GOT3 (cell line): ENCODE results near the gene NAIF1.
"Not testable (repeated sequence)": the region's sequence is repeated elsewhere in the genome, so short reads cannot be mapped to it uniquely, and the experiment has no call there.

ENCODE experiments used
- DNase-seq: peaks from one replicate; lab custom pipeline; 2025; ENCODE audit warnings: mixed read lengths; lab: John Stamatoyannopoulos, UW

Gene NAIF1

GRCh38 chr9:128066713-128067644 lies at the start of gene NAIF1:
Gene NAIF1, minus strand, starts transcription at chr9:128067320. Its CDS starts 219 bp downstream, at chr9:128067101.
- DNase-seq: peak; percentile 77

DNA sequence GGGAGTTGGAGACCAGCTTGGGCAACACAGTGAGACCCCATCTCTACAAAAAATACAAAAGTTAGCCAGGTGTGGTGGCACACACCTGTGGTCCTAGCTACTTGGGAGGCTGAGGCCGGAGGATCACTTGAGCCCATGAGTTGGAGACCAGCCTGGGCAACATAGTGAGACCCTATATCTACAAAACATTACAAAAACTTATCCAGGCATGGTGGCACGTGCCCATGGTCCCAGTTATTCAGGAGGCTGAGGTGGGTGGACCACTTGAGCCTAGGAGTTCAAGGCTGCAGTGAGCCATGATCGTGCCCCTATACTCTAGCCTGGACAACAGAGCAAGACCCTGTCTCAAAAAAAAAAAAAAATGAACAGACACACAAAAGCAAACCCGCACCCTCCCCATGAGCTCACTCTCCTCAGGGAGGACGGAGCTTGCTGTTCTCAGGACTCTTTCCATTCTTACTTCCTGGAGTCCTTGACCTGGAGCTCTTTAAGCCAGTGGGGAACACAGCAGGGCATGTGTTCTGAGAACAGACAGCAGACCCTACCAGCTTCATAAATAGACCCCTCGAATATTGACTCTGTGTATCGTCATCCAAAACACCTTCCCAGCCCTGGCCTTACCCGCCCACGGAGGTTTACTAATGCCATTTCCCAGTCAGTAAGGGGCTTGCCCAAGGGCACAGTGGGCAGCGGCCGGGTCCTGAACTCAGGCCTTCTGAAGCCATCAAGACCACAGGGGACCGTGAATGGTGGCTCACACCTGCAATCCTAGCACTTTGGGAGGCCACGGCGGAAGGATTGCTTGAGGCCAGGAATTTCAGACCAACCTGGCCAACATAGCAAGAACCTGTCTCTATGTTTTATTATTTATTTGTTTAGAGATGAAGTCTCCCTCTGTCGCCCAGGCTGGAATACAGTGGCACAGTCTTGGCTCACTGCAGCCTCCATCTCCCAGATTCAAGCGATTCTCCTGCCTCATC lies 49.3 kb upstream of the NAIF1 start:
- no peak for DNase-seq

DNA sequence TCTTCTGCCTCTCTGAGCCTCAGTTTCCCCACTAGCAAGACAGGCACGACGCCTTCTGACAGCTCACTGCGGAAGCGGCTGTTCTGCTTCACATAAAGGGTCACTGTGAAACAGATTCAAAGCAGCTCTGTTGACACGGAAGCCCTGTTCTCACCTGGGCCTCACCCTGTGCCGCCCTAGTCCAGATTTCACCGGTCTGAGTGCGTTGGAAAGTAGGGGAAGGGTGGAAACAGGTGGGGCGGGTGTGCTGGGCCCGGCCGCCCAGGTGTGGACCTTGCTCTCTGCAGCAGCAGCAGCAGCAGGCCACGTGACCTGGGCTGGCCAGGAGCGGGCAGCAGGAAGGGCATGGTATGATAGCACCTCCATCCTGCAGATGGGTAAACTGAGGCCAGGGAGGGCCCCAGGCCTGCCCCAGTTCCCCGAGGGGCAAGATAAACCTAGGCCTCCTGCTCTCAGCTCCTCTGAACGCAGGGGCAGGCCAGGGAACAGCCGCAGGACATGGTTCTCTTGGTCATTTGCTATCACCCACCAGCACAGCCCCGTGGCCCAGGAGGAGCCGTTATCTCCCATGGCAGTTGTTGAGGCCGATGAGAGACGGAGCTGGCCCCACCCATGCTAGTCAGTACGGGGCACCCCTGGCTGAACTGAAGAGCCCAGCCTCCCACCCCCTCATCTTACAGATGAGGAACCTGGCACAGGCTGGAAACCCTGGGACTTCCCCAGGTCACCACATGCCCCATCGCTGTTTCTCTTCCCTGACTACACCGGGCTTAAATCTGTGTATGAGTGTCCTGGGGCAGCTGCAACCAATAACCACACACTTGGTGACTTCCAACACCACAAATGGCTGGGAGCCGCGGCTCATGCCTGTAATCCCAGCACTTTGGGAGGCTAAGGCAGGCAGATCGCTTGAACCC lies 48.3 kb upstream of the NAIF1 start:
- DNase-seq: no peak

DNA sequence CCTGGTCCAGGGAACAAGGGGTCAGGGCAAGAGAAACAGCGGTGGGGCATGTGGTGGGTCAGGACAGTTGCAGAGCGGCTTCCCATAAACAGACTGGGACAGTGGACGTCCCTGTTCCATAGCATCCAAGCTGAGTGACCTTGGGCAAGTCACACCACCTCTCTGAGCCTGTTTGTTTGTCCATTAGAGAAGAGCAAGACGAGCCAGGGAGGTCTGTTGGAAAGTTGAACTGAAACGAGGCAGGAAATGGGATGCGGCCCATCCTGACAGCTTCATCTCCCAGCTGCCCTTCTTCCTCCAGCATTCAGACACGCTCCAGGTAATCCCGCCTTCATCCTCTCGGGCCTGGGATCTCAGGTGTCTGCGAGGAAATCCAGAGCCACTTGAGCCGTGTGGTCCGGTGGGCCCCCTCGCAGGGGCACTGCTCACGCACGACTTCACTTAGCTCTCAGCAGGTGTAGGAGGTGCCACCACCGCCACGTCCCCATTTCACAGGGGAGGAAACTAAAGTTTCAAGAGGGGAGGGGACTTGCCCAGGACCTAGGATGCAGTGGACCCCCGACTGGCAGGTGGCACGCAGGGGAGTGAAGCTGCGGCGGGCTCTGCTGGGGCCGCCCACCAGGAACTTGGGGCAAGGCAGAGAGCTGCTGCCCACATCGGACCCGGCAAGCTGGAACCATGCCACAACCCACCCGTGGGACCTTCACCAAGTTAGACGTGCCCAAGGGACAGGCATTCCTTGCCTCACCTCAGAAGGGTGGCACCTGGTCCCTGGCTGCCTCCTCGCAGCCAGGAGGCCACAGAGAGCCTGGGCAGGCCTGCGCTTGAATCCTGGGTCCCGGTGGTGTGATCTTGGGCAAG lies 47.4 kb upstream of the NAIF1 start:
- no peak for DNase-seq

GRCh38 chr9:128113526-128114325 lies 46.6 kb upstream of the NAIF1 start:
- DNase-seq: no peak

DNA sequence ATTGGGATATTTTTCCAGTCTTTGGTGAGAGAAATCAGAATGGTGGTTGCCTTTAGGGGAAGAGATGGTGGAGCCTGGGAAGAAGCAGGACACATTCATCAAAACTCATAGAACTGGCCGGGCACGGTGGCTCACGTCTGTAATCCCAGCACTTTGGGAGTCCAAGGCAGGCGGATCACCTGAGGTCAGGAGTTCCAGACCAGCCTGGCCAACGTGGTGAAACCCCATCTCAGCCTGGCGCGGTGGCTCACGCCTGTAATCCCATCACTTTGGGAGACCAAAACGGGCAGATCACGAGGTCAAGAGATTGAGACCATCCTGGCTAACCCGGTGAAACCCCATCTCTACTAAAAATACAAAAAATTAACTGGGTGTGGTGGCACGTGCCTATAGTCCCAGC lies 44.6 kb upstream of the NAIF1 start:
- not testable (repeated sequence) for DNase-seq

DNA sequence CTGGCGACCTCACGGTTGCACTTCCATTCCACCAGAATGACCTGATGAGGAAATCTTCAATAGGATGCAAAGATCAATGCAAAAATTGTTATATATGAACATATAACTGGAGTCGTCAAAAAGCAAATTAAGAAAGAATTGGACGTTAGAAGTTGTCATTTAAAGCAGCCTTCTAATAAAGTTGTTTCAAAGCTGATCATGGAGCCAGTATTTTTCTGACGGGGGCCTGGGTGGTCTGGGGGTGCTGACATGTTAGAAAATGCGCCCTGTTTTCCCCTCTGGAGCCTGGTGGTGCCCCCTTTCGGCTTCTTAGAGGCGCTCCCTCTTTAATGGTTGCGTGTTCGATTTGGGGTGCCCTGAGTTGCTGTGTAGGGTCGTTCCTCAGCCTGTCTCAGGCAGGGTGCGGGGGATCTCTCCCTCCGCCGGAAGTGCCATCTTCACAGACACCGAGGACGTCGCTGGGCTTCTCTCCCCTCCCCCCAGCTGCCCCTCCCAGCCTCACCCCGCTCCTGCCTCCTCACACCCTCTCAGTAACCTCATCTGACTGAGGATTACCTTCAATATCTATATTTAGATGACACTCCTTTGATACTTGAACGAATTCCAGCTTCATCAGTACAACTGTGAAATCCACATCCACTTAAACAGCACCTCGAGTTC lies 42.1 kb upstream of the NAIF1 start:
- DNase-seq: no peak

DNA sequence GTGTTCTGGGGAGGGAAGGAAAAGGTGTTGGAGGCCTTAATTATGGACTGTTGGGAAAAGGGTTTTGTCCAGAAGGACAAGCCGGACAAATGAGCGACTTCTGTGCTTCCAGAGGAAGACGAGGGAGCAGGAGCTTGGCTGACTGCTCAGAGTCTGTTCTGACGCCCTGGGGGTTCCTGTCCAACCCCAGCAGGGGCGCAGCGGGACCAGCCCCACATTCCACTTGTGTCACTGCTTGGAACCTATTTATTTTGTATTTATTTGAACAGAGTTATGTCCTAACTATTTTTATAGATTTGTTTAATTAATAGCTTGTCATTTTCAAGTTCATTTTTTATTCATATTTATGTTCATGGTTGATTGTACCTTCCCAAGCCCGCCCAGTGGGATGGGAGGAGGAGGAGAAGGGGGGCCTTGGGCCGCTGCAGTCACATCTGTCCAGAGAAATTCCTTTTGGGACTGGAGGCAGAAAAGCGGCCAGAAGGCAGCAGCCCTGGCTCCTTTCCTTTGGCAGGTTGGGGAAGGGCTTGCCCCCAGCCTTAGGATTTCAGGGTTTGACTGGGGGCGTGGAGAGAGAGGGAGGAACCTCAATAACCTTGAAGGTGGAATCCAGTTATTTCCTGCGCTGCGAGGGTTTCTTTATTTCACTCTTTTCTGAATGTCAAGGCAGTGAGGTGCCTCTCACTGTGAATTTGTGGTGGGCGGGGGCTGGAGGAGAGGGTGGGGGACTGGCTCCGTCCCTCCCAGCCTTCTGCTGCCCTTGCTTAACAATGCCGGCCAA lies 41.3 kb upstream of the NAIF1 start:
- DNase-seq: no peak

DNA sequence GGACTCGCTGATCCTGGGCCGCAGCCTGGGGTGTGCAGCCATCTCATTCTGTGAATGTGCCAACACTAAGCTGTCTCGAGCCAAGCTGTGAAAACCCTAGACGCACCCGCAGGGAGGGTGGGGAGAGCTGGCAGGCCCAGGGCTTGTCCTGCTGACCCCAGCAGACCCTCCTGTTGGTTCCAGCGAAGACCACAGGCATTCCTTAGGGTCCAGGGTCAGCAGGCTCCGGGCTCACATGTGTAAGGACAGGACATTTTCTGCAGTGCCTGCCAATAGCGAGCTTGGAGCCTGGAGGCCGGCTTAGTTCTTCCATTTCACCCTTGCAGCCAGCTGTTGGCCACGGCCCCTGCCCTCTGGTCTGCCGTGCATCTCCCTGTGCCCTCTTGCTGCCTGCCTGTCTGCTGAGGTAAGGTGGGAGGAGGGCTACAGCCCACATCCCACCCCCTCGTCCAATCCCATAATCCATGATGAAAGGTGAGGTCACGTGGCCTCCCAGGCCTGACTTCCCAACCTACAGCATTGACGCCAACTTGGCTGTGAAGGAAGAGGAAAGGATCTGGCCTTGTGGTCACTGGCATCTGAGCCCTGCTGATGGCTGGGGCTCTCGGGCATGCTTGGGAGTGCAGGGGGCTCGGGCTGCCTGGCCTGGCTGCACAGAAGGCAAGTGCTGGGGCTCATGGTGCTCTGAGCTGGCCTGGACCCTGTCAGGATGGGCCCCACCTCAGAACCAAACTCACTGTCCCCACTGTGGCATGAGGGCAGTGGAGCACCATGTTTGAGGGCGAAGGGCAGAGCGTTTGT lies 40.5 kb upstream of the NAIF1 start:
- no peak for DNase-seq

DNA sequence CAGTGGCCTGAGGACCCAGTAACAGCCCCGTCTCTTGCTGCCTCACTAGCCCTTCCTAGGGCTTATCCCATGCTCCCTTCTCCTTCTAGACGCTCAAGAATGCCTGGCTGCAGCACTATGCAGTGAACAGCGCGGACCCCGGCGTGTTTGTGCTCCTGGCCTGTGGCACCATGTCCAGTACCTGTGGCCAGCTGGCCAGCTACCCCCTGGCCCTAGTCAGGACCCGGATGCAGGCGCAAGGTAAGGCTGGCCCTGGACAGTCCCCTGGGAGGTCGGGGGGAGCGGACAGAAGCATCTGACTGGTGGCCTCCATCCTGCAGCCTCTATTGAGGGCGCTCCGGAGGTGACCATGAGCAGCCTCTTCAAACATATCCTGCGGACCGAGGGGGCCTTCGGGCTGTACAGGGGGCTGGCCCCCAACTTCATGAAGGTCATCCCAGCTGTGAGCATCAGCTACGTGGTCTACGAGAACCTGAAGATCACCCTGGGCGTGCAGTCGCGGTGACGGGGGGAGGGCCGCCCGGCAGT lies 39.9 kb upstream of the NAIF1 start:
- DNase-seq: no peak

DNA sequence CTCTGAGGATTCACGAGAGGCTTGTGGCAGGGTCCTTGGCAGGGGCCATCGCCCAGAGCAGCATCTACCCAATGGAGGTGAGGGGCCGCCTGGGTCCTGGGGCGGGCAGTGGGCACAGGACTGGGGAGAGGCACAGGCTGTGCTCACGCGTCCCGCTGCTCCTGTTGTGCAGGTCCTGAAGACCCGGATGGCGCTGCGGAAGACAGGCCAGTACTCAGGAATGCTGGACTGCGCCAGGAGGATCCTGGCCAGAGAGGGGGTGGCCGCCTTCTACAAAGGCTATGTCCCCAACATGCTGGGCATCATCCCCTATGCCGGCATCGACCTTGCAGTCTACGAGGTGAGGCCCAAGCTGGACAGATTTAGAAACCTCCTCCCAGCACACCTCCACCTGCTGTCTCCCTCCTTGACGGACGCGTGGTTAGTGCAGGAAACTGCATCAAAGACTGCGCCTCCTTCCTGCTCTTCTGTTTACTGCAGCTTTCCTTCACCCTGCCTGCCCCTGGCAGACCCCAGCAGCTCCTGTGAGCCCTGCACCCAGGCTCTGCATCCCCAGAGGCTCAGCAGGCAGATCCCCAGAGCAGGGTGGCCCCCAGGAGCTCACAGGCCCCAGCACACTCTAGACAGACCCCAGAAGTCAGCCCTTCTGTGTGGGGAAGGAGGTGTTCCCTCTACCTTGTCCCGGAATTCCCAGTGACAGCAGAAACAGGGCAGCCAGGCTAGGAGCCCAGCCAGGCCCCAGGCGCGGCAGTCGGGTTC lies 39.2 kb upstream of the NAIF1 start:
- DNase-seq: no peak

GRCh38 chr9:128105538-128106175 lies 38.5 kb upstream of the NAIF1 start:
- no peak for DNase-seq

- DNase-seq: no peak
These were observed 37.1 kb upstream of the NAIF1 start for GRCh38 chr9:128104171-128104618.

GRCh38 chr9:128103589-128103962 lies 36.5 kb upstream of the NAIF1 start:
- DNase-seq: no peak

DNA sequence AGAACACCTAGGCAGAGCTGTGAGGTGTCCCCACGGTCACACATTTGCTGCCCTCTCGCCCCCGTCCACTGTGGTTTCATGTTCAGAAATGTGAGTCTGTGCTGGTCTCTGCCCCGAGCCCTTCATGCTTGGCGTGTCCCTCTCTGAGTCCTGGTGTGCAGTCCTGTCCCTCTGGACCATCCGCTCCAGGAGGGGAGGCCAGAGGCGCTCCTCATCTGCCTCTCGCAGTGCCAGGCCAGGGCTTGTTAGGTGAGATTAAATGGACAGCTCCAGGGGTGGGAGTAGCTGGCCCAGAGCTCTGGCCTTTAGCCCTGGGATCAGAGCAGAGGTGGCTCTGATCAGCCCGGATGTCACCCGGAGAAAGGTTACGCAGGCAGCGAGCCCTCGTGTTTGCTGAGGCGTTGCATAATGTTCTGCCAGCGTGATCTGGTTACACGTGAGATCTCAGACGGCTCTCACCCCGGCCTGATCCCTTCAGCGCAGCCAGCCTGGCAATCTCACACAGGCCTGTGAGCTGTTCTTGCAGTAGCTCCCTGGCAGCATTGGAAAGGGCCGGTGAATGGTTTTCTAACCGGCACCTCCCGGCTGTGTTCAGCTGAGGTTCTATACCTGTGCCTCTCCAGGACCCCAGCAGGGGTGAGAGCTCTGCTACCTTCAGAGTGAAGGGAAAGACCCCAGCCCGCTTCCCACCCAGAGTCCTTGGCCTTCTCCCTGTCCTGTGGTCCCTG lies 35.9 kb upstream of the NAIF1 start:
- no peak for DNase-seq
